H9 (cell line): ENCODE data around the gene WNT8B. TPM values are rescaled to one million over a fixed set of nuclear protein-coding genes. Genes with fewer than 3 reads are reported as not detected.

Experiments
- DNase-seq: peaks from one replicate; pipeline ENCODE4 v3.0.0-alpha.2; 2017
- H2AFZ ChIP-seq: one replicate; pipeline ENCODE4 v1.6.1; 2013; ENCODE audit warnings: mild to moderate bottlenecking, low read length, control low read depth, moderate library complexity
- H2AK5ac ChIP-seq: 2 replicates; pipeline ENCODE4 v1.6.1; 2013; ENCODE audit warnings: low read length, control low read depth, mixed read lengths; ENCODE audit not compliant: insufficient read length
- H2BK120ac ChIP-seq: one replicate; pipeline ENCODE4 v1.6.1; 2013; ENCODE audit warnings: low read depth, mild to moderate bottlenecking, low read length, control low read depth, inconsistent platforms; ENCODE audit not compliant: poor library complexity, severe bottlenecking
- H2BK12ac ChIP-seq: 2 replicates; pipeline ENCODE4 v1.6.1; 2013; ENCODE audit warnings: low read length, control low read depth, mixed read lengths, low read depth; ENCODE audit not compliant: insufficient read length
- H2BK15ac ChIP-seq: 2 replicates; pipeline ENCODE4 v1.6.1; 2013; ENCODE audit warnings: low read depth, low read length, control low read depth
- H2BK20ac ChIP-seq: one replicate; pipeline ENCODE4 v1.6.1; 2013; ENCODE audit warnings: low read depth, mild to moderate bottlenecking, low read length, control low read depth, inconsistent platforms; ENCODE audit not compliant: poor library complexity, severe bottlenecking
- H2BK5ac ChIP-seq: 2 replicates; pipeline ENCODE4 v1.6.1; 2013; ENCODE audit warnings: low read length, control low read depth, mixed read lengths; ENCODE audit not compliant: insufficient read length
- H3K14ac ChIP-seq: 2 replicates; pipeline ENCODE4 v1.6.1; 2013; ENCODE audit warnings: low read length, control low read depth; ENCODE audit not compliant: insufficient read depth
- H3K18ac ChIP-seq: 2 replicates; pipeline ENCODE4 v1.6.1; 2013; ENCODE audit warnings: low read depth, mild to moderate bottlenecking, mixed read lengths, low read length, control low read depth; ENCODE audit not compliant: insufficient read length
- H3K23ac ChIP-seq: 2 replicates; pipeline ENCODE4 v1.6.1; 2013; ENCODE audit warnings: low read length, control low read depth, mixed read lengths, low read depth; ENCODE audit not compliant: insufficient read length
- H3K23me2 ChIP-seq: 2 replicates; pipeline ENCODE4 v1.6.1; 2013; ENCODE audit warnings: low read depth, mild to moderate bottlenecking, mixed read lengths, low read length, control low read depth; ENCODE audit not compliant: insufficient read length, poor library complexity, severe bottlenecking
- H3K27ac ChIP-seq: 2 replicates; pipeline ENCODE4 v1.5.1; 2013; ENCODE audit warnings: low read length, control low read depth, mixed read lengths, low read depth; ENCODE audit not compliant: insufficient read length
- H3K27me3 ChIP-seq: 2 replicates; pipeline ENCODE4 v1.6.1; 2013; ENCODE audit warnings: low read length, control low read depth, inconsistent platforms; ENCODE audit not compliant: insufficient read depth
- H3K4ac ChIP-seq: 2 replicates; pipeline ENCODE4 v1.6.1; 2013; ENCODE audit warnings: low read depth, mild to moderate bottlenecking, control low read depth, inconsistent platforms, low read length, moderate library complexity
- H3K4me1 ChIP-seq: 2 replicates; pipeline ENCODE4 v1.6.1; 2013; ENCODE audit warnings: low read length, control low read depth, inconsistent platforms; ENCODE audit not compliant: insufficient read depth
- H3K4me2 ChIP-seq: 2 replicates; pipeline ENCODE4 v1.6.1; 2013; ENCODE audit warnings: low read length, control low read depth, mixed read lengths; ENCODE audit not compliant: insufficient read length, insufficient read depth
- H3K56ac ChIP-seq: 2 replicates; pipeline ENCODE4 v1.6.1; 2013; ENCODE audit warnings: low read depth, mild to moderate bottlenecking, mixed read lengths, low read length, control low read depth; ENCODE audit not compliant: insufficient read length
- H3K79me1 ChIP-seq: 2 replicates; pipeline ENCODE4 v1.6.1; 2013; ENCODE audit warnings: low read depth, mild to moderate bottlenecking, moderate library complexity, low read length, control low read depth, inconsistent platforms; ENCODE audit not compliant: insufficient read depth, poor library complexity, severe bottlenecking
- H3K79me2 ChIP-seq: 2 replicates; pipeline ENCODE4 v1.6.1; 2013; ENCODE audit warnings: low read length, control low read depth, inconsistent platforms; ENCODE audit not compliant: insufficient read depth
- H3K9ac ChIP-seq: 2 replicates; pipeline ENCODE4 v1.6.1; 2013; ENCODE audit warnings: low read length, control low read depth, mixed read lengths; ENCODE audit not compliant: insufficient read length; ENCODE audit errors: extremely low read depth
- H3K9me3 ChIP-seq: one replicate; pipeline ENCODE4 v1.6.1; 2013; ENCODE audit warnings: low read depth, low read length, inconsistent platforms; ENCODE audit not compliant: control insufficient read depth
- H3T11ph ChIP-seq: one replicate; pipeline ENCODE4 v1.6.1; 2013; ENCODE audit warnings: mild to moderate bottlenecking, low read length, control low read depth, inconsistent platforms
- H4K20me1 ChIP-seq: one replicate; pipeline ENCODE4 v1.6.1; 2013; ENCODE audit not compliant: control insufficient read depth, insufficient read length, insufficient read depth
- H4K5ac ChIP-seq: 2 replicates; pipeline ENCODE4 v1.6.1; 2013; ENCODE audit warnings: low read depth, mild to moderate bottlenecking, mixed read lengths, low read length, control low read depth; ENCODE audit not compliant: insufficient read length
- H4K8ac ChIP-seq: replicated peaks from 2 replicates; pipeline ENCODE4 v1.6.1; 2013; ENCODE audit warnings: low read length, control low read depth, mixed read lengths, low read depth; ENCODE audit not compliant: insufficient read length
- H4K91ac ChIP-seq: 2 replicates; pipeline ENCODE4 v1.6.1; 2013; ENCODE audit warnings: low read depth, mild to moderate bottlenecking, moderate library complexity, mixed read lengths, low read length, control low read depth; ENCODE audit not compliant: insufficient read length
- H3K27ac Mint-ChIP-seq, 3 experiments: 2 replicates in 2 of 3; 3 replicates in 1 of 3; pipeline ENCODE4 v1.8.0; 2020 to 2021; ENCODE audit warnings: mixed read lengths in 3 of 3, mild to moderate bottlenecking in 1 of 3, moderate library complexity in 1 of 3
- H3K27me3 Mint-ChIP-seq: 2 replicates; pipeline ENCODE4 v1.8.0; 2021; ENCODE audit warnings: low read depth, mild to moderate bottlenecking, moderate library complexity, mixed read lengths
- H3K36me3 Mint-ChIP-seq, 3 experiments: 2 replicates in 2 of 3; 3 replicates in 1 of 3; pipeline ENCODE4 v1.8.0; 2020 to 2021; ENCODE audit warnings: low read depth in 3 of 3, mixed read lengths in 3 of 3; ENCODE audit not compliant: insufficient read depth in 1 of 3
- H3K4me1 Mint-ChIP-seq, 2 experiments: 2 replicates each; pipeline ENCODE4 v1.8.0; 2020; ENCODE audit warnings: mixed read lengths in 2 of 2
- H3K4me3 Mint-ChIP-seq, 2 experiments: 2 replicates in 1 of 2; 3 replicates in 1 of 2; pipeline ENCODE4 v1.8.0; 2020 to 2021; ENCODE audit warnings: mild to moderate bottlenecking in 2 of 2, mixed read lengths in 2 of 2, moderate library complexity in 1 of 2
- H3K9me3 Mint-ChIP-seq, 2 experiments: 2 replicates in 1 of 2; 3 replicates in 1 of 2; pipeline ENCODE4 v1.8.0; 2020; ENCODE audit warnings: mild to moderate bottlenecking in 2 of 2, mixed read lengths in 2 of 2, moderate library complexity in 1 of 2
- CTCF ChIP-seq: fragments of 200-600 bp; sonication (generic); conservative IDR thresholded peaks from 3 replicates; pipeline ENCODE4 v1.8.0; 2021; ENCODE audit warnings: antibody characterized with exemption, mild to moderate bottlenecking
- WGBS: extraction: QIAGEN DNeasy Blood & Tissue Kit; methylation state at CpG from one replicate; pipeline ENCODE4 v1.1.7; 2013; ENCODE audit warnings: missing lambda C conversion rate, low lambda C conversion rate, mixed read lengths; ENCODE audit not compliant: insufficient read length; ENCODE audit errors: extremely low coverage; 5-methylcytosine and 5-hydroxymethylcytosine counted together
- total RNA-seq: library from RNA; stranded (reverse); gene quantifications from 2 replicates; pipeline ENCODE4 v1.2.1, GENCODE V29; 2021

WNT8B gene
- total RNA-seq, 1 experiment from 2014 or later: not detected

GRCh38 chr10:100413173-100413572, 49.6 kb upstream of the WNT8B start:
- Histone ChIP-seq H3K18ac (no peak overlapping the region), H3K27me3 (no peaks in the 10 kb centered on the region), H4K8ac (no peak overlapping the region), H3K4ac (no peak overlapping the region), H4K5ac (no peak overlapping the region), H4K91ac (no peak overlapping the region), H3K23ac (no peak overlapping the region), H3K79me2 (no peaks in the 10 kb centered on the region), H3K27ac (no peak overlapping the region), H3T11ph (no peak overlapping the region), H3K14ac (no peak overlapping the region), H3K9ac (no peak overlapping the region), H2AK5ac (no peak overlapping the region), H2BK12ac (no peak overlapping the region), H2BK120ac (no peak overlapping the region), H2BK5ac (no peak overlapping the region), H3K56ac (no peak overlapping the region), H2AFZ (no peak overlapping the region), H3K4me2 (no peak overlapping the region), H3K23me2 (no peaks in the 10 kb centered on the region), H4K20me1 (no peaks in the 10 kb centered on the region), H3K4me1 (no peaks in the 10 kb centered on the region), H3K79me1 (no peaks in the 10 kb centered on the region), H2BK15ac (no peak overlapping the region), H3K9me3 (no peaks in the 10 kb centered on the region), H2BK20ac (no peak overlapping the region)
- H3K4me3 Mint-ChIP-seq: no peak overlapping the region
- no peaks in the 10 kb centered on the region for H3K4me1 Mint-ChIP-seq
- peaks cover 17% of the 10 kb centered on the region for H3K27me3 Mint-ChIP-seq
- no CpG with 5 or more reads among the region's 3 CpGs for WGBS
- peaks cover 14 to 15% of the 10 kb centered on the region in 2 experiments; a peak in 4 of 5 replicates for H3K9me3 Mint-ChIP-seq
- H3K36me3 Mint-ChIP-seq: no peaks in the 10 kb centered on the region
- no peak for TF ChIP-seq CTCF
- no peak for DNase-seq
- no peak overlapping the region for H3K27ac Mint-ChIP-seq
